Heart left ventricle (tissue), 16 donors: ENCODE data around the gene SMIM8. TPM values are rescaled to one million over a fixed set of nuclear protein-coding genes. Genes with fewer than 3 reads are reported as not detected.

Source experiments
- ATAC-seq, 4 donors: fragments of 200-7000 bp; cut with Tn5 transposase; one replicate each; pipeline ENCODE4 v1.9.1; 2020 to 2022; ENCODE audit warnings: moderate library complexity in 4 of 4, mild to moderate bottlenecking in 3 of 4, moderate number of reproducible peaks in 1 of 4
- DNase-seq, 5 donors: peaks; one replicate each; pipeline ENCODE4 v3.0.0-alpha.2; 2020
- H3K27ac ChIP-seq, 12 donors: fragments of 200-600 bp; sonication (generic) in 4 of 12; one replicate each; pipeline versions ENCODE4 v1.5.0 to v1.8.0; 2016 to 2022; ENCODE audit warnings: mild to moderate bottlenecking in 2 of 12
- H3K27me3 ChIP-seq, 9 donors: fragments of 200-600 bp; sonication (generic) in 2 of 9; one replicate each; pipeline versions ENCODE4 v1.5.1 to v1.8.0; 2016 to 2022; ENCODE audit warnings: mild to moderate bottlenecking in 3 of 9
- H3K36me3 ChIP-seq, 9 donors: fragments of 200-600 bp; sonication (generic) in 2 of 9; one replicate each; pipeline versions ENCODE4 v1.5.0 to v1.8.0; 2018 to 2022; ENCODE audit warnings: mild to moderate bottlenecking in 2 of 9
- H3K4me1 ChIP-seq, 12 donors: fragments of 200-600 bp; sonication (generic) in 4 of 12; one replicate each; pipeline versions ENCODE4 v1.5.0 to v1.8.0; 2016 to 2022; ENCODE audit warnings: mild to moderate bottlenecking in 3 of 12
- H3K4me3 ChIP-seq, 12 donors: fragments of 200-600 bp; sonication (generic) in 4 of 12; one replicate each; pipeline versions ENCODE4 v1.5.0 to v1.8.0; 2017 to 2022; ENCODE audit warnings: mild to moderate bottlenecking in 9 of 12, moderate library complexity in 4 of 12
- H3K9me3 ChIP-seq, 12 donors: fragments of 200-600 bp; sonication (generic) in 4 of 12; one replicate each; pipeline versions ENCODE4 v1.5.0 to v1.8.0; 2016 to 2022; ENCODE audit warnings: mild to moderate bottlenecking in 1 of 12
- CTCF ChIP-seq, 12 donors: fragments of 200-600 bp; sonication (generic) in 4 of 12; IDR thresholded peaks; one replicate each; pipeline versions ENCODE4 v1.5.0 to v1.8.0; 2018 to 2022; ENCODE audit warnings: antibody characterized with exemption in 12 of 12, mild to moderate bottlenecking in 5 of 12
- POLR2A ChIP-seq, 2 donors: fragments of 450-650 bp; IDR thresholded peaks; one replicate each; pipeline ENCODE4 v1.6.1; 2017; ENCODE audit warnings: antibody characterized with exemption in 2 of 2, mild to moderate bottlenecking in 2 of 2, moderate library complexity in 2 of 2
- WGBS, 4 donors: extraction: QIAGEN DNeasy Blood & Tissue Kit in 2 of 4; methylation state at CpG; one replicate each; pipeline versions ENCODE4 v1.1.5 to v1.1.7; 2013 to 2018; 5-methylcytosine and 5-hydroxymethylcytosine counted together
- intact Hi-C, 10 donors: fragments of 100-400 bp; cut with DNase I; formaldehyde crosslinking; loops; one replicate each; pipeline versions ENCODE4 v1.11.1 to v1.14.2; 2022
- polyA plus RNA-seq, 2 donors: library from polyadenylated mRNA; stranded (reverse); fragments of 200-250 nt; gene quantifications; one replicate each; pipeline ENCODE4 v1.2.3, GENCODE V29; 2013
- total RNA-seq, 9 donors: library from RNA; depleted of rRNA in 2 of 9; stranded (reverse); fragments of >200 nt in 2 of 9; fragmentation: NEBNext Ultra II Directional in 3 of 9; extraction: Animal tissue kit (Norgen Biotek cat#: 25700) in 3 of 9; gene quantifications; one replicate each; pipeline versions ENCODE4 v1.1.0 to v1.2.4, GENCODE V29; 2016 to 2023
- donor health status: ischemic (EF 13 %, LVEDD 7.1; RV severe dilation, severe dysfunction).
- donor health status: healthy with polysubstance abuse.
- donor health status: DM: no; HTN: yes; CAD: no.
- donor health status: DM: no; HTN: no; CAD: no.
- donor health status: ischemic (EF 25% LVEDD 6.9; RV normal size, moderate dysfunction).
- donor health status: ischemic (EF 25% LVEDD 5.7; RV mildly dilated, moderate dysfunction).
- donor health status: healthy.
- donor health status: DM: yes; HTN: yes; CAD: no.
- donor health status: ischemic (EF 35%, LVEDD 5.7; RV mildly dilated, moderate dysfunction).
- donor health status: nonischemic (EF 11% LVEDD 7.7; RV severe dilation, severe dysfunction).
- donor health status: DM: yes; HTN: yes; CAD: no.
- donor health status: PGD.
- donor health status: ischemic (EF 29% LVEDD 5.4; RV normal size, mild dysfunction).
- donor health status: nonischemic (EF 23%, LVEDD 6.1; RV moderate dilation, normal function).

The SMIM8 gene
- total and polyA plus RNA-seq, 11 donors: 5.9 to 17.5 (median 9.0) TPM

GRCh38 chr6:87341158-87341557 lies 18.8 kb downstream of the SMIM8 start:
- 87 to 93% (median 91%) methylated on average over 2 of the region's 2 CpGs for WGBS, 4 donors
- no peaks in the 10 kb centered on the region for H3K27me3 ChIP-seq
- ATAC-seq: no peak
- peaks cover 0 to 6% (median 0%) of the 10 kb centered on the region in 12 donors for H3K4me1 ChIP-seq
- no peak overlapping the region for H3K27ac ChIP-seq
- H3K36me3 ChIP-seq: peaks cover 0 to 13% (median 5%) of the 10 kb centered on the region in 9 donors
- no peak for TF ChIP-seq POLR2A (IDR thresholded peaks at IDR 0.05)
- TF ChIP-seq CTCF (IDR thresholded peaks at IDR 0.05): no peak
- DNase-seq: no peak
- H3K9me3 ChIP-seq: no peaks in the 10 kb centered on the region
- intact Hi-C loops: no loop called here
- no peak overlapping the region for H3K4me3 ChIP-seq

- TF ChIP-seq POLR2A (IDR thresholded peaks at IDR 0.05) (no peak), CTCF (IDR thresholded peaks at IDR 0.05) (no peak)
- no peaks in the 10 kb centered on the region for H3K9me3 ChIP-seq
- no peak overlapping the region for H3K4me3 ChIP-seq
- WGBS, 4 donors: 91 to 99% (median 97%) methylated on average over 1 of the region's 1 CpG
- peaks cover 0 to under 1% (median 0%) of the 10 kb centered on the region in 12 donors for H3K4me1 ChIP-seq
- H3K36me3 ChIP-seq: peaks cover 0 to 13% (median 5%) of the 10 kb centered on the region in 9 donors
- ATAC-seq (no peak), DNase-seq (no peak)
- H3K27me3 ChIP-seq: no peaks in the 10 kb centered on the region
- intact Hi-C loops: no loop called here
- H3K27ac ChIP-seq: no peak overlapping the region
Observed at GRCh38 chr6:87341899-87342298, 19.5 kb downstream of the SMIM8 start.

- DNase-seq (no peak), ATAC-seq (no peak)
- Histone ChIP-seq H3K27ac (no peak overlapping the region), H3K9me3 (no peaks in the 10 kb centered on the region), H3K4me1 (no peaks in the 10 kb centered on the region), H3K27me3 (no peaks in the 10 kb centered on the region), H3K36me3 (peaks cover 0 to 13% (median 5%) of the 10 kb centered on the region in 9 donors), H3K4me3 (no peak overlapping the region)
- intact Hi-C loops: no loop called here
- TF ChIP-seq POLR2A (IDR thresholded peaks at IDR 0.05) (no peak), CTCF (IDR thresholded peaks at IDR 0.05) (no peak)
Observed at GRCh38 chr6:87342829-87343228, 20.4 kb downstream of the SMIM8 start.

GRCh38 chr6:87344731-87345130 lies 22.3 kb downstream of the SMIM8 start, which contains the start of gene C6orf163:
TSS of gene C6orf163 (plus strand) at chr6:87344813. CDS start at chr6:87345100, 287 bp downstream.
- no peaks in the 10 kb centered on the region for H3K9me3 ChIP-seq
- 85 to 87% (median 87%) methylated on average over 2 of the region's 2 CpGs for WGBS, 4 donors
- H3K36me3 ChIP-seq: peaks cover 0 to 13% (median 5%) of the 10 kb centered on the region in 9 donors
- H3K4me1 ChIP-seq: no peaks in the 10 kb centered on the region
- intact Hi-C loops: no loop called here
- ATAC-seq: no peak
- H3K27me3 ChIP-seq: no peaks in the 10 kb centered on the region
- no peak within 1 kb of the TSS for H3K4me3 ChIP-seq
- TF ChIP-seq POLR2A (IDR thresholded peaks at IDR 0.05) (no peak), CTCF (IDR thresholded peaks at IDR 0.05) (no peak)
- no peak within 1 kb of the TSS for H3K27ac ChIP-seq
- DNase-seq: no peak
